ENCODE measurements around the gene LEF1.

DNA sequence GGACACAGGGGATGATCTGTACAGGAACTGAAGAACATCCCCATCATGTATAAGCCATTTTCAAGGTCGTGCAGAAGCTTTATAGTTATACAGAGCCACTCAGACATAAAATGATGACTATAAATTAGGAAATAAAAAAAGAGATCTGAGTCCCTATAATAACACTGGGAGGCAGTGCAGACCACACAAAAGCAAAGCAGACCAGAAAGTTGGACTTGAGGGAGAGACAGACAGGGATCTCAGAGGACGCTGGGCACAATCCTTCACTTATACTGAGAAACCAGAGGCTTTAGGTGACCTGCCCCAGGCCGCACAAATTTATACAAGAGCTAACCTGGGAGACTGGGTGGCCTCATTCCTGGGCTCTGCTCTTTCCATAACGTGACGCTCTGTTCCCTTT lies 108.6 kb downstream of the LEF1 start:
- TF ChIP-seq POLR2AphosphoS5 (IDR thresholded peaks at IDR 0.05): no peak
- TF ChIP-seq, protein P1, sequence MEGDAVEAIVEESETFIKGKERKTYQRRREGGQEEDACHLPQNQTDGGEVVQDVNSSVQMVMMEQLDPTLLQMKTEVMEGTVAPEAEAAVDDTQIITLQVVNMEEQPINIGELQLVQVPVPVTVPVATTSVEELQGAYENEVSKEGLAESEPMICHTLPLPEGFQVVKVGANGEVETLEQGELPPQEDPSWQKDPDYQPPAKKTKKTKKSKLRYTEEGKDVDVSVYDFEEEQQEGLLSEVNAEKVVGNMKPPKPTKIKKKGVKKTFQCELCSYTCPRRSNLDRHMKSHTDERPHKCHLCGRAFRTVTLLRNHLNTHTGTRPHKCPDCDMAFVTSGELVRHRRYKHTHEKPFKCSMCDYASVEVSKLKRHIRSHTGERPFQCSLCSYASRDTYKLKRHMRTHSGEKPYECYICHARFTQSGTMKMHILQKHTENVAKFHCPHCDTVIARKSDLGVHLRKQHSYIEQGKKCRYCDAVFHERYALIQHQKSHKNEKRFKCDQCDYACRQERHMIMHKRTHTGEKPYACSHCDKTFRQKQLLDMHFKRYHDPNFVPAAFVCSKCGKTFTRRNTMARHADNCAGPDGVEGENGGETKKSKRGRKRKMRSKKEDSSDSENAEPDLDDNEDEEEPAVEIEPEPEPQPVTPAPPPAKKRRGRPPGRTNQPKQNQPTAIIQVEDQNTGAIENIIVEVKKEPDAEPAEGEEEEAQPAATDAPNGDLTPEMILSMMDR (IDR thresholded peaks at IDR 0.05): no peak

Data from esophagus muscularis mucosa (tissue), 3 donors.